HG03354 (cell line): ENCODE results near the gene THBS2.
"Not testable (repeated sequence)": the region's sequence is repeated elsewhere in the genome, so short reads cannot be mapped to it uniquely, and the experiment has no call there.

Experiments
- ATAC-seq: cut with Tn5 transposase; IDR thresholded peaks from one replicate; pipeline ENCODE4 v1.9.1; 2021; ENCODE audit warnings: mild to moderate bottlenecking; ENCODE audit not compliant: unreplicated experiment, poor library complexity, severe bottlenecking

THBS2 gene

GRCh38 chr6:169215201-169215681 lies 38.4 kb downstream of the THBS2 start:
- ATAC-seq, result no peak

GRCh38 chr6:169214789-169215188 lies 38.9 kb downstream of the THBS2 start:
- not testable (repeated sequence) for ATAC-seq

DNA sequence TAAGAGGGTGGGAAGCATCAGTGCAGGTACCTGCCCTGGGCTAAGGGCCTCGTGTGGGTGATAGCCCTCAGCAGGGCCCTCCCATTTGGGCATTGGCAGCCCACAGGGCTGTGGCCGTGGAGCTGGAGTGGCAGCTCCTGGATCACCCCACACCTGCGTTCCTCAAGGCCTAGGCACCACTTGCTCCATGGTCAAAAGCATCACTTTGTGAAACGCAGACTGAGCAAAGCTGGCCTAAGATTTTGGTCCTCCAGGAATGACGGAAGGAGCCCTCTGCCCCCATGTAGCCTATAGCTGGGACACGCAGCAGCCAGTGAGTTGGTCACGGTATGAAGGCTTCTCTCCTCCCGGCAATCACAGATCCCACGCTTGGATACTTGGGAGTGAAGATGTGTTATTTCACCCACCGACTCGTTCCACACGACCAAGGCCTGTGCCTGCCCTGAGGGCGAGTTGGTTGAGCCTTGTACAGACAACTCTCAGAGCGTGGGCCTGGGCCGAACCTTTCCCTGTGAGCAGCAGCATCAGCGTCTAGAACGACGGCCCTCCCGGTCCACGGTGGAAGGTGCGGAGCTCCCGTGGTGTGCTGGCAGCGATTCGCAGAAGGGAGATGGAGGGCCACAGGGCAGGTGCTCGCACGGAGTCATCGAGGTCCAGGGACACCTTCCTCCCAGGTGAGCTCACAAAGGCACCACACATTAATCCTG lies 39.7 kb downstream of the THBS2 start:
- ATAC-seq, result no peak

DNA sequence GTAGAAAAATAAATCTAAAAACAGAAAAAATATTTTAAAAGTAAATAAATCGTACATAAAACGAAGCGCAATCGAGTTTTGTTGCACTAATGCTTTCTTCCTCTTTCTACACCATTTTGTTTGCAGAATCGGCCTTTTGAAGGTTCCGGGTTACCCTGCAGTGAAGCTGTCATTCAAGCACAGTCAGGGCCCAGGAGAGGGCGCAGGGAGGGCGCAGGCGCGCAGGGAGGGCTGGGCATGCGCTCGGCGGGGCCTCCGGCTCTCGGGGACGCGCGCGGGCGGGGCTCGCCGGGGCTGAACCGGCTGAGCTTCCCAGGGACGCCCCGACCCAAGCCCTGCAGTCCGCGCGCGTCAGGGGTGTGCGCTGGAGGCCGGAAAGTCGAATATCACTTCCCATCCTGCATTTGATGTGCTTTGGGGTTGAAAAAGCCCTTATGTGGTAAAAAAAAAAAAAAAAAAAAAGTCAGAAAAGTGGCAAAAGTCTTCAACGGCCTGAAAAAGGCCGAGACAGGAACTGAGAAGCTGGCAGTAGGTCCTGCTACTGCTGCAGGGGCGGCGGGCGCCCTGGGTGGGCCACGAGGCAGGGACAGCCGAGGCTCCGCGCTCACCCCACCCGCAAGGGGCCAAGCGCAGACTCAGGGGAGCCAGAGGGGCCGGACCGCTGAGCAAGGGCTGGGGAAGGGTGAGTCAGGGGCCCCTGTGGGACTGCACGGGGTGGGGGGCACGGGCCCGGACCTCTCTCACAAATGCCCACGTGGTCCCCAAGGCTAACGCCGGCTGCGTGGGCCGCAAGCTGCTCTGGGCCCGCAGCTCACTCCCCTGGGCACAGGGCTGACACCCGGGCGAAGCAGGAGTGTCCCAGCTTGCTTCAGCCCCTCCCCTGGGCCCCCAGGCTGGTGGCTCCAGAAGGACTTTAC lies 40.5 kb downstream of the THBS2 start:
- peak; percentile 99 for ATAC-seq

- ATAC-seq, result no peak
Measured at GRCh38 chr6:169212436-169212835, 41.2 kb downstream of the THBS2 start.

- ATAC-seq, result no peak
Measured at GRCh38 chr6:169211881-169212280, 41.8 kb downstream of the THBS2 start.

DNA sequence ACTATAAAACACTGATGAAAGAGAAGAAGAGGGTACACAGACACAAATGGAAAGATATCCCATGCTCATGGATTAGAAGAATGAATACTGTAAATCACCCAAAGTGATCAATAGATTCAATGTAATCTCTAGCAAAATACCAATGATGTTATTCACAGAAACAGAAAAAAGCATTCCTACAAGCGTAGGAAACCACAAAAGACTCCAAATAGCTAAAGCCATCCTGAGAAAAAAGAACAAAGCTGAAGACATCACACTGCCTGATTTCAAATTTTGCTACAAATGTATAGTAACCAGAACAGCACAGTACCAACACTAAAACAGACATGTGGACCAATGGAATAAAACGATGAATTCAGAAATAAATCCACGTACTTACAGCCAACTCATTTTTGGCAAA lies 43.0 kb downstream of the THBS2 start:
- no peak for ATAC-seq

GRCh38 chr6:169208011-169208410 lies 45.6 kb downstream of the THBS2 start:
- ATAC-seq, result no peak

DNA sequence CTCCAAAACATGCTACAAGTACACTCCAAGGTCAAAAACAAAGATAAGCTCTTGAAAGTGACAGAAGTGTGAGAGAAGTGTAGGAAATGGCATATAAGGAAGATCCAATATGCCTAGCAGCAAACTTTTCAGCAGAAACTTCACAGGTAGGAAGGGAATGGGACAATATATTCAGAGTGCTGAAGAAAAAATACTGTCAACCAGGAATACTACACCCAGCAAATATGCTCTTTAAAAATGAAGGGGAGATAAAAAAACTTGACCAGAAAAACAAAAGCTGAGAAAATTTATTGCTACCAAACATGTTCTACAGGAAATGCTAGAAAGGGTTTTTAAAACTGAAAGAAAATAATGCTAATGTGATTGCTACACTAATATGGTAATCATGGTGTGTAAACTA lies 46.2 kb downstream of the THBS2 start:
- ATAC-seq, result no peak

GRCh38 chr6:169205176-169206160 lies 48.2 kb downstream of the THBS2 start:
- no peak for ATAC-seq

DNA sequence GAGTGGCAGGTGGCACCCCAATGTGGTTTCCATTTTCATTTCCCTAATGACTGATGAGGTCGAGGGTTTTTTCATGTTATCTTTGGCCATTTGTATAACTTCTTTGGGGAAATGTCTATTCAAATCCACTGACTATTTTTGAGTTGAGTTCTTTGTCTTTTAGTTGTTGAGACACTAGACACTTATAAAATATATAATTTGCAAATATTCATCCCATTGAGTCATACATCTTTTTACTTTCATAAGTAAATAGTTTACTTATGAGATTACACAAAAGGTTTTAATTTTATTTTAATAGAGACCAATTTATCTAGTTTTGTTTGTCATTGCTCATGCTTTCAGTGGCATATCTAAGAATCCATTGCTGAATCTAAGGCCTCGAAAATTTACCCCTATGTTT lies 49.5 kb downstream of the THBS2 start:
- ATAC-seq, result no peak

DNA sequence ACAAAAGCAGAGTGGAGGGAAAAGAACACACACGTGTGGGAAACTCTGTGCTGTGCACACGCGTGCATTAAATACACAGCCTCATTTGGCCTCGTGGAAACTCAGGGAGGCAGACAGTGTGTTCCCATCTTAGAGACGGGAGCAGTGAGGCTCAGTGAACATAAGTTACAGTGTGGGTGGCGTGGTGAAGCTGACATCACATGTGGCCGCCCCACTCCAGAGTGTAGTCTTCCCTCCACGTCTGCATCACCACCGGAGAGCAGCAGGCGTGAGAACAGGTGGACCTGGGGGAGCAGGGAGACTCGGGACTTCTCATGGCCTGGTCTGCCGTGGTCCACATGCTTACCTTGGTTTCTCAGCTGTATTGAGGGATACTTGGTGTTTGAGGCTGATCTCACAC lies 51.7 kb downstream of the THBS2 start:
- no peak for ATAC-seq

- ATAC-seq, result no peak
Measured at GRCh38 chr6:169200893-169201514, 52.6 kb downstream of the THBS2 start.

- no peak for ATAC-seq
Measured at GRCh38 chr6:169199625-169200335, 53.9 kb downstream of the THBS2 start.

- ATAC-seq, result no peak
Measured at GRCh38 chr6:169198885-169199284, 54.8 kb downstream of the THBS2 start.

DNA sequence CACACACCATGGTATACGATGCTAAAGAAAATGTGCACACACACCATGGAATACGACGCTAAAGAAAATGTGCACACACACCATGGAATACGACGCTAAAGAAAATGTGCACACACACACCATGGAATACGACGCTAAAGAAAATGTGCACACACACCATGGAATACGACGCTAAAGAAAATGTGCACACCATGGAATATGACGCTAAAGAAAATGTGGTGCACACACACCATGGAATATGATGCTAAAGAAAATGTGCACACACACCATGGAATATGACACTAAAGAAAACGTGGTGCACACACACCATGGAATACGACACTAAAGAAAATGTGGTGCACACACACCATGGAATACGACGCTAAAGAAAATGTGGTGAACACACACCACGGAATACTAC lies 55.7 kb downstream of the THBS2 start:
- ATAC-seq, result not testable (repeated sequence)

DNA sequence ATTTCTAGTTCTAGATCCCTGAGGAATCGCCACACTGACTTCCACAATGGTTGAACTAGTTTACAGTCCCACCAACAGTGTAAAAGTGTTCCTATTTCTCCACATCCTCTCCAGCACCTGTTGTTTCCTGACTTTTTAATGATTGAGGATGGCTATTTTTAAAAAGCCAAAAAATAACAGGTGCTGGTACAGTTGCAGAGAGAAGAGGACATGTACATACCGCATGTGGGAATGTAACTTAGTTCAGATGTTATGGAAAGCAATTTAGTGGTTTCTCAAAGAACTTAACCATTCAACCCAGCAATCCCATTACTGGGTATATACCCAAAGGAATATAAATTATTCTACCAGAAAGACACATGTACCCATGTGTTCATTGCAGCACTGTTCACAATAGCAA lies 57.4 kb downstream of the THBS2 start:
- not testable (repeated sequence) for ATAC-seq

- no peak for ATAC-seq
Measured at GRCh38 chr6:169194737-169195136, 58.9 kb downstream of the THBS2 start.

GRCh38 chr6:169190970-169191369 lies 62.7 kb downstream of the THBS2 start:
- no peak for ATAC-seq
